Amygdala (tissue), 56 donors: ENCODE data around the gene YWHAB.

Experiments
- DNase-seq, 56 donors: peaks; one replicate each; lab custom pipeline; 2025; lab: John Stamatoyannopoulos, UW

Gene YWHAB

DNA sequence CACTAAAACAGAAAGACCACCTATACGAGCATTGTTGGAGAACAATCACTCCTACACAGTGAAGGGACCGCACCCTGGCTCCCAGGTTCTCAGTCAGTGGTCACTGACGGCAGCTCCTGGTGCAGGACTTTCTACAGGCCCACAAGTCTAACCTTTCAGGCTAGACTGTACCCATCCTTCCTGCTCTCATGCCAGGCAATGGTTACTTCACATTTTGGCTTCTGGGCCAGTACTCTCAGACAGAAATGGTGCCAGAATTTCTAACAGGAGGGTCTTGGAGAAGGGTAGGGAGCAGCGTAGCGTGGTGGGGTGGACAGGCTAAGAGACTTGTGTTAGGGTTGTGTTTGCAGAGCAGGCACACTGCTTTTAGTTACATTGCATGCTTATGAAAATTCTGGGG lies 62.6 kb downstream of the YWHAB start:
- no peak for DNase-seq

DNA sequence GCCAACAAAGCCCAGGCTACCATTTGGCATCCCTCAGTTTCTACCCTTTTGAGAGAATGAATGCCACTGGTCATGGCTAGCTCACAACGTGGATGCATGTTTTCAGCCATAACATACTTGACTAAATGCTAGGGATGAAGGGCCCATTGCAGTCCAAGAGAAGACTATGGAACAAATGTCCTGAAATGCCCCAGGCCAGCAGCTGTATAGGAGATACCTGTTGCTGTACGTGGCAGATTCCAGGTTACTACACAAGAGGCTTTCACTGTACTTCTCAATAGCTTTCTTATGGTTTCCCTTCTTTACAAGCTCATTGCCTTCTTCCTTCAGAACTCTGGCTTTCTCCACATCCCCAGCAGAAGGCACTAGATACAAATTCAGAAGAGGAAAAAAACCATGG lies 63.0 kb downstream of the YWHAB start:
- DNase-seq: no peak

DNA sequence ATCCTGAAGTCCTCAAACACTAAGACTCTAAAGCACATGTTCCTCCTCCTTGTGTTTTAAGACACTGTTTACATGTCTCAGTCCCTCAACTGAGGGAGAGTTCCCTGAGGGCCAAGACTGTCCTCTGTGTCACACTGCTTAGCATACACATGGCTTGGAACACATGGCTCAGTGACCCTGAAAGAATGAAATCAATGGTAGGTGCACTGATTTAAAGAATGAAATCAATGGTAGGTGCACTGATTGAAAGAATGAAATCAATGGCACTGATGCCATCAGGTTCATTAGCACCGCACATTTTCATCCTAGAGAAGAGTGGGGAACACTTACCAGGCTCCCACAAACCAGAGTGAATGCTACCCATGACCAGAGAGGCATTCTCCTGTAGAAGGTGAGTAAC lies 64.9 kb downstream of the YWHAB start:
- no peak for DNase-seq

- DNase-seq: no peak
Measured at GRCh38 chr20:44952731-44953130, 67.2 kb downstream of the YWHAB start.

- no peak for DNase-seq
Measured at GRCh38 chr20:44954211-44954610, 68.7 kb downstream of the YWHAB start.

DNA sequence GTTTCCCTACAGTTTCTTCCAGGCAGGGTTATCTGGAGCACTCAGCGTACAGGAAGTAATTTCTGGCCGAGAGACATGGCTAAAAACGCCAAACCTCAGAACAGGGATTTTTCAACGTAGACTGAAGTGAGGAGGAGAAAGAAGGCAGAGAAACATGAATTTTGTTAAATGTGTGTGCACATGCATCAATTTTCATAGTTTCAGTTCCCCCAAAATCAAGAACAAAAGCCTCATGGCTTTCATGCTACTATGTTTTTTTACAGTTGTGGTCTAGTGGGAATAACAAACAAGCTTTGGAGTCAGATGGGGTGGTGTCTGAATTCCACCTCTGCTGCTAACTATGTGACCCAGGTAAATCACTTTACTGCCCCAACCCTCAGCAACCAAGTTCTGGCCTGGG lies 69.8 kb downstream of the YWHAB start:
- no peak for DNase-seq

- DNase-seq: no peak
Measured at GRCh38 chr20:44956410-44956809, 70.9 kb downstream of the YWHAB start.
